Activated CD8-positive, alpha-beta T cell treated with anti-CD3 and anti-CD28 coated beads for 36 hours (primary cell): ENCODE data around the gene LYVE1. TPM values are rescaled to one million over a fixed set of nuclear protein-coding genes. Genes with fewer than 3 reads are reported as not detected.

Experiments
- ATAC-seq: fragments of 200-7000 bp; cut with Tn5 transposase; one replicate; pipeline ENCODE4 v1.10.0; 2021; ENCODE audit warnings: mild to moderate bottlenecking, moderate library complexity
- CTCF ChIA-PET: fragments of 350-600 bp; sonication (Branson Sonifier 250); formaldehyde crosslinking; loops from one replicate; lab custom pipeline; 2021; ENCODE audit warnings: antibody characterized with exemption; lab: Charles Lee
- POLR2A ChIA-PET: fragments of 350-600 bp; sonication (Branson Sonifier 250); formaldehyde crosslinking; loops from one replicate; lab custom pipeline; 2021; ENCODE audit warnings: antibody characterized with exemption; lab: Charles Lee
- DNase-seq: peaks from one replicate; pipeline ENCODE4 v3.0.0-alpha.2; 2020
- H3K27ac Mint-ChIP-seq: one replicate; pipeline ENCODE4 v1.8.0; 2021; ENCODE audit warnings: mild to moderate bottlenecking, mixed read lengths
- H3K27me3 Mint-ChIP-seq: one replicate; pipeline ENCODE4 v1.8.0; 2021; ENCODE audit warnings: mixed read lengths
- H3K36me3 Mint-ChIP-seq: one replicate; pipeline ENCODE4 v1.8.0; 2021; ENCODE audit warnings: low read depth, mixed read lengths
- H3K4me1 Mint-ChIP-seq: one replicate; pipeline ENCODE4 v1.8.0; 2021; ENCODE audit warnings: low read depth, mixed read lengths
- H3K4me3 Mint-ChIP-seq: one replicate; pipeline ENCODE4 v1.8.0; 2021; ENCODE audit warnings: mild to moderate bottlenecking, moderate library complexity, mixed read lengths
- H3K9me3 Mint-ChIP-seq: one replicate; pipeline ENCODE4 v1.8.0; 2021; ENCODE audit warnings: mixed read lengths
- CTCF ChIP-seq: fragments of 200-600 bp; IDR thresholded peaks from one replicate; pipeline ENCODE4 v1.8.0; 2022; ENCODE audit warnings: antibody characterized with exemption, mild to moderate bottlenecking
- intact Hi-C: fragments of 100-400 bp; cut with micrococcal nuclease; formaldehyde crosslinking; loops from one replicate; pipeline ENCODE4 v1.10.0; 2022
- total RNA-seq, 2 experiments: library from RNA; stranded (reverse); gene quantifications; one replicate each; pipeline ENCODE4 v1.2.3, GENCODE V29; 2021

The LYVE1 gene
- total RNA-seq, 2 experiments from 2014 or later = not detected

- ChIA-PET POLR2A (no interaction called here), CTCF (interaction anchor here (0.8 to 1.5 kb wide), 3 partner anchors 11 to 178 kb away, joined by 3 to 5 read pairs (median 3); no protein-coding TSS in a partner anchor)
- TF ChIP-seq CTCF = no peak
- H3K27ac Mint-ChIP-seq = no peak overlapping the region
- H3K4me1 Mint-ChIP-seq = peaks cover 6% of the 10 kb centered on the region
- intact Hi-C loops = loop anchor here (10.0 kb wide), 1 partner anchor 60 kb away; no protein-coding TSS in a partner anchor
- DNase-seq = no peak
- no peaks in the 10 kb centered on the region for H3K9me3 Mint-ChIP-seq
- no peaks in the 10 kb centered on the region for H3K36me3 Mint-ChIP-seq
- no peak for ATAC-seq
- no peaks in the 10 kb centered on the region for H3K27me3 Mint-ChIP-seq
- no peak overlapping the region for H3K4me3 Mint-ChIP-seq
These were observed 23.7 kb downstream of the LYVE1 start for GRCh38 chr11:10544491-10545465.

GRCh38 chr11:10543782-10544181, 24.7 kb downstream of the LYVE1 start:
- no peak for DNase-seq
- Mint-ChIP-seq H3K4me1 (peaks cover 11% of the 10 kb centered on the region), H3K36me3 (no peaks in the 10 kb centered on the region), H3K9me3 (no peaks in the 10 kb centered on the region), H3K27ac (no peak overlapping the region), H3K4me3 (no peak overlapping the region), H3K27me3 (no peaks in the 10 kb centered on the region)
- ATAC-seq = no peak
- TF ChIP-seq CTCF = no peak
- ChIA-PET CTCF (interaction anchor here (1.0 kb wide), 1 partner anchor 138 kb away, joined by 3 read pairs; no protein-coding TSS in a partner anchor), POLR2A (interaction anchor here (0.6 kb wide), 1 partner anchor 17 kb away, joined by 3 read pairs; no protein-coding TSS in a partner anchor)
- intact Hi-C loops = loop anchor here (10.0 kb wide), 1 partner anchor 61 kb away; no protein-coding TSS in a partner anchor

GRCh38 chr11:10542776-10543175, 25.7 kb downstream of the LYVE1 start:
- ChIA-PET CTCF (interaction anchor here (1.0 to 4.1 kb wide), 7 partner anchors 11 to 138 kb away, joined by 3 to 53 read pairs (median 28); no protein-coding TSS in a partner anchor), POLR2A (no interaction called here)
- no peak for DNase-seq
- H3K9me3 Mint-ChIP-seq = no peaks in the 10 kb centered on the region
- TF ChIP-seq CTCF = no peak
- no peaks in the 10 kb centered on the region for H3K27me3 Mint-ChIP-seq
- intact Hi-C loops = loop anchor here (10.0 kb wide), 1 partner anchor 62 kb away; no protein-coding TSS in a partner anchor
- peaks cover 13% of the 10 kb centered on the region for H3K4me1 Mint-ChIP-seq
- no peak for ATAC-seq
- no peaks in the 10 kb centered on the region for H3K36me3 Mint-ChIP-seq
- no peak overlapping the region for H3K27ac Mint-ChIP-seq
- H3K4me3 Mint-ChIP-seq = no peak overlapping the region

GRCh38 chr11:10541561-10541930, 26.9 kb downstream of the LYVE1 start:
- ChIA-PET POLR2A (interaction anchor here (0.6 to 1.8 kb wide), 11 partner anchors 17 to 209 kb away, joined by 3 to 7 read pairs (median 4); partner anchors contain the start of genes CTR9 and LYVE1), CTCF (interaction anchor here (0.6 to 4.1 kb wide), 39 partner anchors 8 to 783 kb away, joined by 3 to 53 read pairs (median 7); partner anchors contain the start of gene AMPD3)
- H3K27me3 Mint-ChIP-seq = no peaks in the 10 kb centered on the region
- intact Hi-C loops = loop anchor here (10.0 kb wide), 1 partner anchor 63 kb away; no protein-coding TSS in a partner anchor
- no peak for DNase-seq
- H3K9me3 Mint-ChIP-seq = no peaks in the 10 kb centered on the region
- no peak for ATAC-seq
- H3K27ac Mint-ChIP-seq = peak overlapping the region; percentile 86
- H3K4me3 Mint-ChIP-seq = peak overlapping the region; percentile 93
- no peaks in the 10 kb centered on the region for H3K36me3 Mint-ChIP-seq
- H3K4me1 Mint-ChIP-seq = peaks cover 22% of the 10 kb centered on the region
- TF ChIP-seq CTCF = peak; percentile 39
